GM21576 (cell line): ENCODE results near the gene TMEM187.
"Not testable (repeated sequence)": the region's sequence is repeated elsewhere in the genome, so short reads cannot be mapped to it uniquely, and the experiment has no call there.

Experiments
- ATAC-seq: cut with Tn5 transposase; IDR thresholded peaks from one replicate; pipeline ENCODE4 v1.9.1; 2021; ENCODE audit warnings: mild to moderate bottlenecking, moderate library complexity; ENCODE audit not compliant: unreplicated experiment

TMEM187 gene

DNA sequence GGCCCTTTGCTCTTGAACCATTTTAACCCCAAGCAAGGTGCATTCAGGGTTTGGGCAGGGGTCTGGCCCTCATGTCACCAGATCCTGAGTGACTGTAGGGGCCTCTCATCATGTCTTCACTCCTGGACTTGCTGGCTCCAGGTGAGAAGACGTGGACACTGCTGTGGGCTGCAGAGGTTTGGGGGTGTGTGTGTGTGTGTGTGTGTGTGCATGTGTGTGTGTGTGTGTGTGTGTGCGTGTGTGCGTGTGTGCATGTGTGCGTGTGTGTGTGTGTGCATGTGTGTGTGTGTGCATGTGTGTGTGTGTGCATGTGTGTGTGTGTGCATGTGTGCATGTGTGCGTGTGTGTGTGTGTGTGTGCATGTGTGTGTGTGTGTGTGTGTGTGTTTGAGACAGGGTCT is 21.8 kb downstream of the TMEM187 start:
- ATAC-seq, result not testable (repeated sequence)

DNA sequence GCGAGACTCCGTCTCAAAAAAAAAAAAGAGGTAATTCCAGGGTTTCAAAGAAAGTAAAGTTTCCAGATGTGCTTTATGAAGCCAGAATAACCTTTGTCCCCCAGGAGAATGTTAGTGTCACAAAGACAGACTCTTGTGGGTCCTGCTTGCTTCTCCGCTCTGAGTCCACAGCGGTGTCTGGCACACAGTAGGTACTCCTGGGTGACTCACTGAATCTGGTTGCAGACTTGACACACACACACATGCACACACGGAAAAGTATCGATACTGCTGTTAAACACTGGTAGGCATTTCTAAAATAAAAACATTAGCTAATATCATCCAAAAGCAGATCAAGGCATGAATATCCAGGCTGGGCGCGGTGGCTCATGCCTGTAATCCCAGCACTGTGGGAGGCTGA is 22.9 kb downstream of the TMEM187 start:
- ATAC-seq, result no peak

DNA sequence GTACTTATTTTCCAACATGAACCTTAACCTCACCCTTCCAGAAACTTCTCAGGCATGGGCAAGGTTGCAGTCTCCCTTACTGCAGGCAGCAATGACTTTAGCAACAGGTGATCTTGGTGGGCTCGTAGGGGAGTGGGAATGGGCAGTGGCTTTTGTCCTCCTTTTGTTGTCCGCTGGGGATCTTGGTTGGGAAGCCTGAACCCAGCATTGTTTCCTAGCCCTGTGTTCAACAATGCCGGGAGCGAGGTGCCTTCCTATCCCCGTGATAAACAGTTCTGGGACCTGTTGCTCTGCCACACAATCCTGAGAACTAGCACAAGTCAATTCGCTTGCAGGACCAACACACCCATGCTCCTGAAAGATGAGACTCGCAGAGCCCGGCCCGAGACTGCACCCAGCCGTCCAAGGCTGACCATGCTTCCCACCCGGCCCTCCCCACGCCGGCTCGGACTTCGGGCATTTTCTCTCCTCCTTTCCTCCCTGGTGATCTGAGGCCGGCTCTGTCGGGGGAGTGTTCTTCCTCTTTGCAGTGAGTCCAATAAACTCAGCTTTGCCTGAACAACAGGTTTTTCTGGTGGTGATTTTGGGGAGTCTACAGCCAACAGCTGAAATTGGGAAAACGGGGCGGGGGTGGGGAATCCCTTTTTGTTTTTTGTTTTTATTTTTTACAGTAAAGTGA is 26.9 kb downstream of the TMEM187 start:
- no peak for ATAC-seq

DNA sequence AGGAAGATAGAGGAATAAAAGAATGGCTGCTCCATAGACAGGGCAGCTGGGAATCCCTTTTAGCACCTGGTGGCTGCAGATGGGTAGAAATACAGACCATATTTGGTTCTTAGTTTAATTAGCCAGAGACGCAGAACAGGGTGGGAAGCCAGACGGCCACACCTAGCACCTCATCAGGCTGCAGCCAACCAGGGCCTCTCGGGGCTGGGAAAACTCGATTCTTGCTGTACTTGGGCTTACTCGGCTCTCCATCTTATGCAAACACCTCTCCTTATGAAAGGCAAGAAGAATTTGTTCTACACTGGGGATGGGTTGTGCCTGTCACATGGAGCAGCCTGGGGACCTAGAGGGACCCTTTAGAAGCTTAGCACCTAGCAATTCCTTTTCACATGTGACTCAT is 27.5 kb downstream of the TMEM187 start:
- no peak for ATAC-seq

DNA sequence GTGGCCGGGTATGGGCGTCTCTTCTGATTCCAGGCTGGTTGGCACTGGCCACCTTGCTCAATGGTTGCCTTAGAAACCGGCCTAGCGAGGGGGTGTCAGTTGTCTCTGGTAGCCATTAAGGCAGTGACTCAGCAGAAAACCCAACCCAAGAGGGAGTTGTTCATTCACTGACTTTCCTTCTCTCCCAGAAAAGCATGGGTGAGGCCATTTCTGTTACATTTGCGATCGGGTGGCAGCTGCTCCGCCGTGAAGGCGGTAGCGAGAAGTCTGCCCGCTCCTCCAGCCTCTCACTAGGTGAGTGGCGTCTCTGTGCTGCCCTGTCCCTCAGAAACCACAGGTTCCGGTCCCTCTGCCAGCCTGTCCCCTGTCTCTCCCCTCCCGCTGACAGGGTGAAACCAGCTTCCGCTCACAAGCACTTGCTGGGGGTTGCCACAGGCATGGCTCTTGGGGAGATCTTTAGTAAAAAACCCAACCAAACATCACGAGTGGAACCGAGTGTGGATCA is 29.7 kb downstream of the TMEM187 start:
- ATAC-seq, result peak; percentile 54

DNA sequence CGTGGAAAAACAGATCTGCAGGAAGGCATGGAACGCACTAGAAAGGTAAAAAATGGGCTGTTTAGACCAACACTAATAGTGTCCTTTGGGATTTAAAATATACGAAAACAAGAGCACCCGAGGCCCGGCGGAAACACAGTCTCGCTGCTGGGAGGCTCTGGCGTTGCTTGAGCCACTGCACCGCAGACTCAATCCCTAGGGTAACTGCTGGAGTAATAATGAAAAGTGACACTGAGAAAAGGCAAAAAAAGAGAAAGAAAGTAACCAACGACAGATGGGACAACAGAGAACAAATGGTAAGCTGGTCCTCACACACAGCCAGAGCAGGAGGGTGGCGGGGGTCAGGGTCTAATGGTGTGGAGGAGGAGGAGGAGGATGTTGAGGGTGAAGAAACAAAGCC is 31.8 kb downstream of the TMEM187 start:
- ATAC-seq, result no peak

DNA sequence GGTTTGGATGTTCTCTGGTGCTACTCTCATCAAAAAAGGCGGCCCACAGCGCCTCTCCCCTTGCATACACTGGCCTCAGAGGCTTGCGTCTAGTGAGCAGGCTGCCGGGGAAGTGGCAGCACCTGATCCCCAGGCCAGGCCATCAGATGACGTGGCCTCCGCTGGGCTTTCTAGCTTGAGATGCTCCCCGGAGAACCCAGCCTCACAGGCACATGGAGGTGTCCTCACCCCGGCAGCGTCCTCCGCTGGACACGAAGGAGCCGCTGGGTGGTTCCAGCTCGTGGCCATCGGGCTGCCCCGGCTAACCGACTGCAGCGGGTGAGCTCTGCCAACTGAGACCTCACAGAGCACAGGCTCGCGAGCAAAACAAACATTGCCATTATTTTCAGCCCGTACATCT is 34.4 kb downstream of the TMEM187 start:
- no peak for ATAC-seq

DNA sequence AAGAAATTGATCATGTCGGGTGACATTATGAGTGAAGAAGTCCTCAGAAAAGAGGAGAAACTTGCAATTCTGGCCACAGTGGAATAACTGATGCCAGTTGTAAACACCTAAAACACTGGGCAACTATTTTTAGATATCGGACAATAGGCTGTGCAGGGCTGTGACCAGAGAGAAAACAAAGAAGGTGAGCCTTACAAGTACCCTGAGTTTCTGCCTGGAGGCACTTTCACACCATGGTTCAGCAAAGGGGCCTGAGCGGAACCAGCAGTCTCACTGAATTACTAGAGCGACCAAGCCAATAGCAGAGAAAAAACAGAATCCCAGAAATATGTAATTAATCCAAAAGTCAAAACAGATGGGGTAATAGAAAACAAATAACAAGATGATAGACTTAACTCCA is 36.0 kb downstream of the TMEM187 start:
- ATAC-seq, result no peak

DNA sequence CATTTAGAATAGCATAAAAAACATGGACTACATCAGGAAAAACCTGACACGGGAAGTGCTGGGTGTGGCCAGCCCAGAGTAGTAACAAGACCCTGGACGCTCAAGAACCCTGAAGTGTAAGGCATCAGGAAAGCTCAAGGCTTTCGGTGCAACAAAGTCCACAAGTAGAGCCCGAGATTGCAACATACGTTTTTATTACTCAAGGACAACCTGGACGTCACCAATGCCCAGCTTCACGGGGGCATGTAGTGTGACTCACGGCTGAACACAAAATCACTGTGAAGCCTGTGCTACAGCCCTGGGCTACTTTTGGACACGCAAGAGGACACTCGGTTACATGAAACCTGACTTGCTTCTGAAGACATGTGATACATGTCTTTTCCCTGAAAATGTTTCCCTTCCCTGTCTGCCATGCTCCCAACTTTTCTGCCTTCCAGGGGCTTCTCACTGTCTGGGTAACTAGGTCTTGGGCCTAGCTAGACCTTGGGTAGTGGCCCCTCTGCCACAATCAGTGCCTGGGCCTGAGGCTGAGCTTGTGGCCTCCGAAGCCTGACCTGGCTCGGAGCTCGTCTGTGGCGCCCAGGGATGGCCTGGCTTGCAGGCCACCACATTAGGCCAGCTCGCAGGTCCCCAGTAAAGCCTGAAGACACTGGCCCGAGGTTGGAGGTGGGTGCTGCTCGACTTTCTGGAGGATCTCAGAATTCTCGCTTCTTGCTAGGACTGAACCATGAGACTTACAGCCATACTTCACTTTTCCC is 38.0 kb downstream of the TMEM187 start:
- no peak for ATAC-seq

DNA sequence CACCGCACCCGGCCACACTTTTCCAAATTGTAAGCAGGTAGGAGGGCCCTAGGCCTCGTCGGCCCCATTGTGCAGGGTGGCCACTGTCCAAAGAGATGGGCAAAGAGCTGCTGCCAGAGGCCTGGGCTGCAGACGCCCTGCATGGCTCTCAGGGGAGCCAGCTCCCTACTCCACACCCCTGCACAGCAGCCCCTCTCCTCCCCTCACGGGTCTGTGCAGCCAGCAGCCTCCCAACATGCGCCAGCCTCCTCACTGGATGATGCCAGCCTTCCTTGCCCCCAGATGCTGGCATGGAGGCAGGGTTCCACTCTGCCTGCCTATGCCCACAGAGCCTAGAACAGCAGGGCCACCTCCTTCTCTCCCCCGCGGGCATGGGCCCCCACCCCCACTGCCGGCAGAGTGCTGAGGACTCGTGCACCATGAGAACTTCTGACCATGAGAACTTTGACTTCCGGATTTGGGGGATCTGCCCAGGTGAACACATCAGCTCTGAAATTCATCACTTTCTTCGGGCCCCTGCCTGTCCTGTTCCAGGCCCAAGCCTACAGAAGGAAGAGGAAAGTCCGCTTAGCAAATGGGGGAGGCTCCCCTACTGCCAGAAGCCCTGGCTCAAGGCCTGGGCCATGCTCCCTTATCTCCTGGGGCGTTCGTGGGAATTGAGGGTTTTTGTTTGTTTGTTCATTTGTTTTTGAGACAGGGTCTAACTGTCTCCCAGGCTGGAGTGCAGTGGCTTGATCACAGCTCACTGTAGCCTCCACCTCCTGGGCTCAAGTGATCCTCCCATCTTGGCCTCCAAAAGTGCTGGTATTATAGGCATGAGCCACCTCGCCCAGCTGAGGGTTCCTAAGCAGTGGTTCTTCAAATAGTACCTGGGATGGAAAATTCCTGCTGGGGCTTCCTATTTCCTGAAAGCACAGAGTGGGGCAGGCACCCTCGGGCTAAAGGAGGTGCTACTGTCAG is 39.1 kb downstream of the TMEM187 start:
- ATAC-seq, result no peak

DNA sequence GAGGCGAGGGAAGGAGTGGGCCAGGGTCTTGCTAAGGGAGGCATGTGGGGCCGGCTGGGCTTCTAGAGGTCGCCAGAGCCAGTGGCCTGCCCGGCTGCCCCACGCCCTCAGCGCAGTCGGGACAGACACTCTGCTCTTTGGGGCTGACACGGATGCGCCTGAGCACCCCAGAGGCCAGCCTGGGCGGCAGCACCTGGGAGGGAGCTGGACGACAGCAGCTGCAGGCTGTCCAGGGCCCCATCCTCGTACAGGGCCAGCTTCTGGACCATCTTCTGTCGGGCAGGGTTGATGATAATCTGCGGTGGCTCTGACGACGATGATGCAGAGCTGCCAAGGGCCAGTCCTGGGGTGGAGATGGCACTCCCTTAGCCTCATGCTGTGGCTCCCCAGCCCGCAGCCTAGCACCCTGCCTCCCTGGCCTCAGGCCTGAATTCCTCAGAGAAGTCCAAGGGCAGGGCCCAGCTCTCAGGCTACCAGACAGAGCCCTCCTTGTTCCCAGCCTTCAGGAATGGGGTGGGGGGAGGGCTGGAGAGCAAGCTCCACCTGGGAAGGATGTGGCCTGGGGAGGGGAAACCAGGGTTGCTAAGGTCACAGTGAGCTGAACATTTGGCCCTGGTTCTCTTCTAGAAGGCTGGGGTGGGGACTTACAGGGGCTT is 39.9 kb downstream of the TMEM187 start:
- ATAC-seq, result no peak

DNA sequence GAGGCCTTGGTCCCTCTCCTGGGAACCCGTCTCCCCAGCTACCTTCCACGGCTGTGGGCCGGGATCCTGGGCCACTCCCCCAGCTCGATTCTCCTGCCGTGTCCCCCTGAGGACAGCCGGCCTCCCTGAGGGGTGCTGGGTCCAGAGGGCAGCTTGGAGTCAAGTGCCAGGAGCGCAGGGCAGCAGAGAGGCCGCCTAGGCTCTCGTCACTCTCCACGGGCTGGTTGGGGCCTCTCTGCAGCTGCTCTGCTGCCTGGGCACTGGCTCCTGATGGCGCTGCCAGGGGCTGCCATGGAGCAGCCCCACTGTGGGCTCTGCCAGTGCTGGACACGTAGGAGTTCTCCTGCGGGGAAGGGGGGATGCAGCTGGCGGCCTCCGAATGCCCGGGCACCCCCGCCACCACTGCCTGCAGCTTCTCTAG is 40.5 kb downstream of the TMEM187 start:
- ATAC-seq, result no peak

DNA sequence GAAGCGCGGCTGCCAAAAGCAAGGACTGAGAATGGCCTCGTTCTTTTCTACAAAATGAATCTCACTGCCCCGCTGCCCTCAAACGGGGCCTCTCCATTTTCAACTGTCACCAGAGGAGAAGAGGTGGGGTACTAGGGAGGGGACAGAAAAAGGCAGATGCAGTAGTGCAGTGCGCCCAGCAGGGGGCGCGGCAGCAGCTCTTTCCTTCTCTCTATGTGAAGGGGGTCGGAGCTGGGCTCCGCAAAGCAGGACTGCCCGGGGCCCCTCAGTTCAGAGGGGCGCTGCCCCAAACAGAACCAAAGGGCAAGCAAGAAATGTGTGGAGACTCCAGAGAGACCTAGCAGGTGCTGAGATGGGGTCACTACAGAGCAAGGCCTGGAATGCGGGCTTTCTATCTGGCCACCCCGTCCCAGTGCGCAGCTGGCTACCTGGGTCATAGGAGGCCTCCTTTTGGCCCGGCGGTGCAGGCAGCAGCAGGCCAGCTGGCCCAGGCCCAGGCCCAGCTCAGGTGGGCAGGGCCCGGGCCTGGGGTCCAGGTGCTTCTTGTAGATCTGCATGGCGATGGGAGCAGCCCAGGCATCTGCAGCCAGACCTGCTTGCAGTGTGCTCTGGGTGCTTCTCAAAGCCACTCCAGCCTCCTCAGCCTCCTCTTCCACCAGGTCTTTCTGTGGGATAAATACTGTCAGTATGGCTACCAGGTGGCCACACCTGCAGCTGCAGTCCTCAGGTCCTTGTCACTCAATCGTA is 41.2 kb downstream of the TMEM187 start:
- ATAC-seq, result no peak

DNA sequence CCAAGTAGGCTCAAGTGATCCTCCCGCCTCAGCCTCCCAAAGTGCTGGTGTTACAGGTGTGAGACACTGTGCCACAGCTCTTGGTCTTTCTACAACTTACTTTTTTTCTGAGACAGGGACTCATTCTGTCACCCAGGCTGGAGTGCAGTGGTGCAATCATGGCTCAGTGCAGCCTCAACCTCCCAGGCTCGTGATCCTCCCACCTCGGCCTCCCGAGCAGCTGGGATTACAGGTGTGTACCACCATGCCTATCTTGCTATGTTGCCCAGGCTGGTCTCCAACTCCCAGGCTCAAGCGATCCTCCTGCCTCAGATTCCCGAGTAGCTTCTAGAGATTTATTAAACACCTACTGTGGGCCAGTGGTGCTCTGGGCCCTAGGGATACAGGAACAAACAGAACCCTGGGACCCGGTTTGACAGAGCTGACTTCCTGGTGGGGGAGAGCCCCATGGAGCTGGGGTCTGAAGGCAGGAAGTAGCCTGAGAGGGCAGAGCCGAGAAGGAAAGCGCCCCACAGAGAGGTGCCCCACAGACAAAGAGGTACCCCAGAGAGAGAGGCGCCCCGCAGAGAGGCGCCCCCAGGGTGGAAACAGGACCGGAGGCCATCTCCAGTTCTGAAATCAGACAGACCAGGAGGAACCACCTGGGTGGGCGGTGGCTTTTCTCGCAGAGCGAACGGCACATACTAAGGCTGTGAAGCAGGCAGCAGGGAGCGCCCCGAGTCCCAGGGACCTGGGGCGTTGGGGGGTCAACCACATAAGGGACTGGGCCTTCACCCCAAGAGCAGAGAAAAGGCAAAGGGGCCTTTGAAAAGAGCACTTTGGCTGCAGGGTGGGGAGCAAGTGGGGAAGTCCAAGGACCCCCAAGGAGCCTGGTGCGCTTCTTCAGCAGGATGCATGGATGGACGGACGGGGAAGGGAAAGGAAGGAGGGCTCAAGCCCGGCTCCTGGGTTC is 42.2 kb downstream of the TMEM187 start:
- no peak for ATAC-seq

DNA sequence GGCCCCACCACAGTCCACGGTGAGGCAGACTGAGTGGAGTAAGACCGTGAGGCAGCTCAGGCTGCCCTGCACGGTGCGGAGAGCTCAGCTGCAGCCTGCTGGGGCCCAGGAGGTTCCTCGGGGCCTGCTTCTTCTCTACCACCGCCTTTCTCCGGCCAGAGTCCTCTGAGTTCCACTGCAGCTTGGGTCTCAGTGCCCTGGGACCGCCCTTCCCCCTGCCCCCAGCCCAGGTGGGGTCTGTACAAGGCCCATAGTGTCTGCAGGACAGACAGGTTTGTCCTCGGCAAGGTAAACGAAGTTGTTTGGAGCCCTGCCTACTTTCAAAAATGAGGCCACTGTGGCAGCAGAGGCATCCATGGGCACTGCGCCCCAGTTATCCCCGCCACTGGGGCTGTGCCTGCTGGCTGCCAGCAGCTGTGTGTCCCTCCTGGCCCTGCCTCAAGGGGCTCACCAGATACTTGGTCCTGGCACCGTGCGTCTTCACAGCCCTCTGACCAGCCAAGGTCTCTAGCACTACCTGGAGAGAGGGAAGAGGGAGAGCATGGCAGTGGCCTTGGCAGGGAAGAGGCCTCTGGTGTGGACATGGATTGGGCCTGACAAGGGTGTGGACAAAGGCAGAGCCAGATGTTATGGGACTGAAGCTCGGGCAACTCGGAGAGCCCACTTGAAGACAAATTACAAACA is 43.2 kb downstream of the TMEM187 start:
- ATAC-seq, result no peak

DNA sequence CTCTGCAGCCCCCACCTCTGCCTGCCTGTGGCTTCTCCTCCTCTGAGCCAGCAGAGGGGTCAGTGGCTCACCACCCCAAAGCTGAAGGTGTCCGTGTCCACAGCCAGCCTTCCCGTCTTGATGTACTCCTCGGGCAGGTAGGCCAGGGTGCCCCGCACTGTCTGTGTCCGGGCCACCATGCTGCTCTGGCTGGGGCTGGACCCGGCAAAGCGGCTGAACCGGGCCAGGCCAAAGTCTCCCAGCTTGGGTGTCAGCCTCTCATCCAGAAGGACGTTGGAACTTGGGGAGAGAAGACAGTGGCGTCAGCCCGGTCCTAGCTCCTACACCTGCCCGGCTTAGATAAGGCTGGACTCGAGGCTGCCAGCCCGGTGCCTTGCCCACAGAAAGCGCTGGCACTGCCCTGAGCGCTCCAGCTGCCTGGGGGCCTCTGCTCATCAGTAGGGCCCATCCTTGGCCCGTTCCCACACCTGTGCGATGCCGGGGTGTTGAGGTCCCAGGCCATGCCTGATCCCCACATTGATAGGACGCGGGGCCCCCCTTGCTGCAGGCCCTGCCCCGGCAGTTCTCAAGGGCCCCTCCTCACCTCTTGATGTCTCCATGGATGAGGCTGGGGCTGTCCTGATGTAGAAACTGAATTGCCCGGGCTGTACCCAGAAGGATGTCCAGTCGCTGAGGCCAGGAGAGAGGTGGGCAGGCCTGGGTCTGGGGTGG is 44.0 kb downstream of the TMEM187 start:
- ATAC-seq, result no peak

DNA sequence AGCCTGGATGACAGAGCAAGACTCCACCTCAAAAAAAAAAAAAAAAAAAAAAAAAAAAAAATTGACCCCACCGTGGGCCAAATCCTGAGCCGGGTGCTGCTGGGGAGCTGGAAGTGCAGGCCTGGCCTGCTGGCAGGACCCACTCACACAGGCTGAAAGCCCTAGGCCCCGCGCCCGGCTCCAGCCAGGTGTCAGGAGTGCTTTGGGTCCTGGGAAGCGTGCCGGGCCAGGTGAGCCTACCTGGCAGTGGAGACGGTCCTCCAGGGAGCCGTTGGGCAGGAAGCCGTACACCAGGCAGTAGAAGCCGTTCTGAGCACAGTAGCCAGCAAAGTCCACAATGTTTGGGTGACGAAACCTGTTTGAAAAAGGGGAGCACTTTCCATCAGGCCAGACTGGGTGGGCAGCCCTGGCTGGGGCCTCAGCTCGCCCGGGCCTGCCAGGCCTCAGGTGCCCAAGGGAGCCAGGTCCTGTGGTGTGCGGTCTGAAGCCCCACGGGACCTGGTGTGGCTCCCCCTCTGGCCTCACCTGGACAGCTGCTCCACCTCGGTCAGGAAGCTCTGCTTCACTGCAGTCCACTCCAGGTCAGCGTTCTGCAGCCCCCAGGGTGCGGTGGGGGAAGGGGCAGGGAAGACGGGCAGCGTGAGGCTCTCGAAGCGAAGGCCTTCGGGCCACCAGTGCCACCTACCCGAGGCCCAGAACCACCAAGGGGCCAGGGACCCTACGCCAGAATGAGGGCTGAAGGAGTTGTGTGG is 45.4 kb downstream of the TMEM187 start:
- no peak for ATAC-seq
